Embryonic facial prominence (tissue), 1 donor: ENCODE data around the gene IQCM.

Experiments used
- DNase-seq: peaks from one replicate; pipeline ENCODE4 v3.0.0-alpha.2; 2016; ENCODE audit errors: extremely low spot score

Gene IQCM

GRCh38 chr4:149711593-149712365 lies 103.9 kb downstream of the IQCM start:
- DNase-seq = no peak

- no peak for DNase-seq
Measured at GRCh38 chr4:149709640-149710039, 106.0 kb downstream of the IQCM start.

GRCh38 chr4:149708513-149709130 lies 107.0 kb downstream of the IQCM start:
- no peak for DNase-seq

GRCh38 chr4:149707862-149708261 lies 107.8 kb downstream of the IQCM start:
- DNase-seq = no peak

- DNase-seq = no peak
Measured at GRCh38 chr4:149706942-149707341, 108.7 kb downstream of the IQCM start.

- DNase-seq = no peak
Measured at GRCh38 chr4:149702414-149703293, 113.0 kb downstream of the IQCM start.

GRCh38 chr4:149701435-149702156 lies 114.0 kb downstream of the IQCM start:
- DNase-seq = no peak

GRCh38 chr4:149700272-149700671 lies 115.4 kb downstream of the IQCM start:
- no peak for DNase-seq

GRCh38 chr4:149699642-149700041 lies 116.0 kb downstream of the IQCM start:
- no peak for DNase-seq

- no peak for DNase-seq
Measured at GRCh38 chr4:149690726-149691125, 124.9 kb downstream of the IQCM start.

- DNase-seq = no peak
Measured at GRCh38 chr4:149684516-149684915, 131.1 kb downstream of the IQCM start.

GRCh38 chr4:149676076-149676475 lies 139.6 kb downstream of the IQCM start:
- DNase-seq = no peak

- DNase-seq = no peak
Measured at GRCh38 chr4:149645790-149646189, 169.9 kb downstream of the IQCM start.

- DNase-seq = no peak
Measured at GRCh38 chr4:149638073-149638472, 177.6 kb downstream of the IQCM start.

- no peak for DNase-seq
Measured at GRCh38 chr4:149634368-149634767, 181.3 kb downstream of the IQCM start.

- DNase-seq = no peak
Measured at GRCh38 chr4:149631629-149632028, 184.0 kb downstream of the IQCM start.

- no peak for DNase-seq
Measured at GRCh38 chr4:149630064-149630463, 185.6 kb downstream of the IQCM start.

GRCh38 chr4:149605601-149606378 lies 209.9 kb downstream of the IQCM start:
- DNase-seq = no peak

- DNase-seq = no peak
Measured at GRCh38 chr4:149604827-149605226, 210.8 kb downstream of the IQCM start.

GRCh38 chr4:149595500-149595899 lies 220.1 kb downstream of the IQCM start:
- no peak for DNase-seq

- no peak for DNase-seq
Measured at GRCh38 chr4:149589826-149590225, 225.8 kb downstream of the IQCM start.
